Spleen (tissue), 11 donors: Measurements from ENCODE around the gene CYTIP. TPM values are rescaled to one million over a fixed set of nuclear protein-coding genes. Genes with fewer than 3 reads are reported as not detected.

Source experiments
- DNase-seq: peaks from one replicate; pipeline ENCODE4 v3.0.0-alpha.2; 2020
- H3K27ac ChIP-seq, 8 donors: fragments of 200-600 bp; sonication (generic) in 7 of 8; 1 replicate in 4 of 8; 2 replicates in 4 of 8; pipeline versions ENCODE4 v1.5.0 to v1.8.0; 2016 to 2021; ENCODE audit warnings: inconsistent platforms in 4 of 8, mild to moderate bottlenecking in 4 of 8, moderate library complexity in 1 of 8
- H3K27me3 ChIP-seq, 7 donors: fragments of 200-600 bp; sonication (generic) in 6 of 7; replicated peaks in 1 of 7; 1 replicate in 4 of 7; 2 replicates in 3 of 7; pipeline versions ENCODE4 v1.5.0 to v1.8.0; 2016 to 2021; ENCODE audit warnings: inconsistent platforms in 3 of 7, mild to moderate bottlenecking in 1 of 7
- H3K36me3 ChIP-seq, 6 donors: fragments of 200-600 bp; sonication (generic) in 5 of 6; 1 replicate in 4 of 6; 2 replicates in 2 of 6; pipeline versions ENCODE4 v1.5.0 to v1.8.0; 2016 to 2021; ENCODE audit warnings: inconsistent platforms in 2 of 6
- H3K4me1 ChIP-seq, 6 donors: fragments of 200-600 bp; sonication (generic) in 5 of 6; 1 replicate in 3 of 6; 2 replicates in 3 of 6; pipeline versions ENCODE4 v1.5.0 to v1.8.0; 2016 to 2021; ENCODE audit warnings: inconsistent platforms in 3 of 6
- H3K4me3 ChIP-seq, 8 donors: fragments of 200-600 bp; sonication (generic) in 7 of 8; 1 replicate in 4 of 8; 2 replicates in 4 of 8; pipeline versions ENCODE4 v1.5.0 to v1.8.0; 2016 to 2021; ENCODE audit warnings: inconsistent platforms in 4 of 8, mild to moderate bottlenecking in 4 of 8, moderate library complexity in 2 of 8
- H3K9me3 ChIP-seq, 8 donors: fragments of 200-600 bp; sonication (generic) in 7 of 8; 1 replicate in 4 of 8; 2 replicates in 4 of 8; pipeline versions ENCODE4 v1.5.0 to v1.8.0; 2016 to 2021; ENCODE audit warnings: inconsistent platforms in 4 of 8
- POLR2A ChIP-seq, 3 donors: fragments of 450-650 bp; IDR thresholded peaks; one replicate each; pipeline ENCODE4 v1.5.1; 2017; ENCODE audit warnings: antibody characterized with exemption in 3 of 3, mild to moderate bottlenecking in 1 of 3
- POLR2AphosphoS5 ChIP-seq, 3 donors: sonication (generic); formaldehyde crosslinking; IDR thresholded peaks; one replicate each; pipeline ENCODE4 v1.5.1; 2017; ENCODE audit warnings: antibody characterized with exemption in 3 of 3
- WGBS, 5 donors: extraction: QIAGEN DNeasy Blood & Tissue Kit in 3 of 5; methylation state at CpG; one replicate each; pipeline versions ENCODE4 v1.1.5 to v1.1.7; 2013 to 2018; 5-methylcytosine and 5-hydroxymethylcytosine counted together
- intact Hi-C: fragments of 100-400 bp; cut with DNase I; formaldehyde crosslinking; loops from one replicate; pipeline ENCODE4 v1.15.0; 2023; ENCODE audit warnings: low total_unique reads
- polyA plus RNA-seq, 3 donors: library from polyadenylated mRNA; stranded (reverse); fragments of 200-250 nt; gene quantifications; one replicate each; pipeline ENCODE4 v1.2.1, GENCODE V29; 2013
- total RNA-seq, 7 donors: library from RNA; depleted of rRNA in 3 of 7; stranded (reverse); fragments of >200 nt in 3 of 7; fragmentation: NEBNext Ultra II Directional in 4 of 7; extraction: Animal tissue kit (Norgen Biotek cat#: 25700) in 4 of 7; gene quantifications; one replicate each; pipeline versions ENCODE4 v1.1.0 to v1.2.1, GENCODE V29; 2016 to 2021
- TF ChIP-seq, protein P1 (sequence below), 11 experiments: fragments of 200-600 bp in 7 of 11; fragments of 450-650 bp in 4 of 11; sonication (generic) in 4 of 11; IDR thresholded peaks in 8 of 11; conservative IDR thresholded peaks in 3 of 11; 1 replicate in 7 of 11; 2 replicates in 4 of 11; pipeline versions ENCODE4 v1.4.0 to v1.8.0; 2016 to 2021; ENCODE audit warnings: antibody characterized with exemption in 11 of 11, inconsistent platforms in 4 of 11, mild to moderate bottlenecking in 1 of 11
- donor health status: healthy with polysubstance abuse.
- donor health status: DM: no; HTN: no; CAD: no; lungs with moderate emphysema.
- donor health status: DM: no; HTN: no; CAD: no.
- donor health status: Bipolar disorder and iron deficiency.
- donor health status: healthy.
- donor health status: DM: no; HTN: no; CAD: no.
- donor health status: DM: yes; HTN: yes; CAD: no.

Gene CYTIP
- total and polyA plus RNA-seq, 10 donors: 27.3 to 135 (median 101) TPM

DNA sequence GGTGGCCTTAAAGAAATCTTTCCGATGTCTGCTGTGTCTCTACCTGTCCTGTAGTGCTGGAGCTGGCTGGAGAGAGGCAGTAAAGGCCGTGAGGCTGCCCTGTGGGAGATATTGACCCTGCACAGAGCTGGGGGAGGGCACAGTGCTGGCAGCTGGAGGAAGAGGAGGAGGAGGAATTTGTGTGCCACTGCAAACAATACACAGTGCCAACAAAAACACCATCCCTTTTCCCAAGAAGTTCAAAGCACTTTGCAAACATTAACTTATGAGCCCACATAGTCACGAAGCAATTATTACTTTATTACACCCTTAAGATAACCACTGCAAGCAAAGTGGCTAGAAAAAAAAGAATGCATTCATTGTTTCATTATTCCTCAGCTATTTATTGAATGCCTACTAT lies 45.0 kb upstream of the CYTIP start:
- H3K9me3 ChIP-seq: no peaks in the 10 kb centered on the region
- no peak for DNase-seq
- H3K36me3 ChIP-seq: no peaks in the 10 kb centered on the region
- no peak overlapping the region for H3K27ac ChIP-seq
- intact Hi-C loops: no loop called here
- WGBS, 5 donors: 70 to 86% (median 81%) methylated on average over 3 of the region's 3 CpGs
- TF ChIP-seq, protein P1, sequence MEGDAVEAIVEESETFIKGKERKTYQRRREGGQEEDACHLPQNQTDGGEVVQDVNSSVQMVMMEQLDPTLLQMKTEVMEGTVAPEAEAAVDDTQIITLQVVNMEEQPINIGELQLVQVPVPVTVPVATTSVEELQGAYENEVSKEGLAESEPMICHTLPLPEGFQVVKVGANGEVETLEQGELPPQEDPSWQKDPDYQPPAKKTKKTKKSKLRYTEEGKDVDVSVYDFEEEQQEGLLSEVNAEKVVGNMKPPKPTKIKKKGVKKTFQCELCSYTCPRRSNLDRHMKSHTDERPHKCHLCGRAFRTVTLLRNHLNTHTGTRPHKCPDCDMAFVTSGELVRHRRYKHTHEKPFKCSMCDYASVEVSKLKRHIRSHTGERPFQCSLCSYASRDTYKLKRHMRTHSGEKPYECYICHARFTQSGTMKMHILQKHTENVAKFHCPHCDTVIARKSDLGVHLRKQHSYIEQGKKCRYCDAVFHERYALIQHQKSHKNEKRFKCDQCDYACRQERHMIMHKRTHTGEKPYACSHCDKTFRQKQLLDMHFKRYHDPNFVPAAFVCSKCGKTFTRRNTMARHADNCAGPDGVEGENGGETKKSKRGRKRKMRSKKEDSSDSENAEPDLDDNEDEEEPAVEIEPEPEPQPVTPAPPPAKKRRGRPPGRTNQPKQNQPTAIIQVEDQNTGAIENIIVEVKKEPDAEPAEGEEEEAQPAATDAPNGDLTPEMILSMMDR (IDR thresholded peaks at IDR 0.05 in 8 of 11, conservative IDR thresholded peaks at IDR 0.05 in 3 of 11): no peak
- TF ChIP-seq POLR2A (IDR thresholded peaks at IDR 0.05) (no peak), POLR2AphosphoS5 (IDR thresholded peaks at IDR 0.05) (no peak)
- no peaks in the 10 kb centered on the region for H3K27me3 ChIP-seq
- peaks cover 0 to 14% (median 2%) of the 10 kb centered on the region in 6 donors for H3K4me1 ChIP-seq
- H3K4me3 ChIP-seq: no peak overlapping the region

DNA sequence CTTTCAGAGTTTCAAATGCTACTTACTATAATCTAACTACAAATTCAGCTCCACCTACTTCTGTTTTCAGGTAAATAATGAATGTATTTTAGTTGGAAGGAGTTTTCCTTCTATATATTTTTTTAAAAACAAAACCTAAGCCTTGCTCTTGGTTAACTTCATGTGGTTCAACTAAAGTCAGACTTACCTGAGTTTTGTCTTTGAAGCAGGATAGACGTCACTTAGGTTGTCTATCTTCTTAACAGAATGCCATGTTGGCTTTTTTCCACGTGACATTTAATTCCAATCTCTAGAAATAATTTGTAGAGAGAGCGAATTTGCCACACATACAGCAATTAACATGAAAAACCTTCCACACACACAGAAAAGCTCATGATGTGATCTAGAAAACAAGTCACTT lies 43.9 kb upstream of the CYTIP start:
- Histone ChIP-seq H3K36me3 (no peaks in the 10 kb centered on the region), H3K27ac (no peak overlapping the region), H3K4me3 (no peak overlapping the region), H3K9me3 (no peaks in the 10 kb centered on the region), H3K27me3 (no peaks in the 10 kb centered on the region), H3K4me1 (peaks cover 0 to 10% (median 2%) of the 10 kb centered on the region in 6 donors)
- 78 to 93% (median 87%) methylated on average over 3 of the region's 3 CpGs for WGBS, 5 donors
- DNase-seq: no peak
- no peak for TF ChIP-seq POLR2A (IDR thresholded peaks at IDR 0.05)
- TF ChIP-seq POLR2AphosphoS5 (IDR thresholded peaks at IDR 0.05): no peak
- TF ChIP-seq, protein P1 (IDR thresholded peaks at IDR 0.05 in 8 of 11, conservative IDR thresholded peaks at IDR 0.05 in 3 of 11): no peak
- intact Hi-C loops: no loop called here

DNA sequence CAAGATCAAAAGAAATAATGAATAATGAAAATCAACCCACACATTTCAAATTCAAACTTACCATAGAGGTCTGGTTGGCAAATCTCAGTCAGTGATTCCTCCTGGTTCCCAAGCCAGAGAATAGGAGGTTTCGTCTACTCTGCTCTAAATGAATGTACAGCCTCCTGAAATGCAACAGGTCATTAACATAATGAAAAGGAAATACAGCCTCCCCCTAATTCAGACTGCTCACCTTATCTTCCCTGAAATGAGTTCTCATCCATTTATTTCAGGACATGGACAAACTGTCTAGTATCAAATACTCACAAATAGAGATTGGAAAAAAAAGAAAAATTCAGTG lies 43.4 kb upstream of the CYTIP start:
- DNase-seq: no peak
- Histone ChIP-seq H3K27ac (no peak overlapping the region), H3K36me3 (no peaks in the 10 kb centered on the region), H3K4me3 (no peak overlapping the region), H3K27me3 (no peaks in the 10 kb centered on the region), H3K9me3 (no peaks in the 10 kb centered on the region), H3K4me1 (peaks cover 0 to 5% (median 1%) of the 10 kb centered on the region in 6 donors)
- TF ChIP-seq, protein P1 (IDR thresholded peaks at IDR 0.05 in 8 of 11, conservative IDR thresholded peaks at IDR 0.05 in 3 of 11): no peak
- TF ChIP-seq POLR2AphosphoS5 (IDR thresholded peaks at IDR 0.05) (no peak), POLR2A (IDR thresholded peaks at IDR 0.05) (no peak)
- 72 to 91% (median 80%) methylated on average over 1 of the region's 1 CpG for WGBS, 5 donors
- intact Hi-C loops: no loop called here

DNA sequence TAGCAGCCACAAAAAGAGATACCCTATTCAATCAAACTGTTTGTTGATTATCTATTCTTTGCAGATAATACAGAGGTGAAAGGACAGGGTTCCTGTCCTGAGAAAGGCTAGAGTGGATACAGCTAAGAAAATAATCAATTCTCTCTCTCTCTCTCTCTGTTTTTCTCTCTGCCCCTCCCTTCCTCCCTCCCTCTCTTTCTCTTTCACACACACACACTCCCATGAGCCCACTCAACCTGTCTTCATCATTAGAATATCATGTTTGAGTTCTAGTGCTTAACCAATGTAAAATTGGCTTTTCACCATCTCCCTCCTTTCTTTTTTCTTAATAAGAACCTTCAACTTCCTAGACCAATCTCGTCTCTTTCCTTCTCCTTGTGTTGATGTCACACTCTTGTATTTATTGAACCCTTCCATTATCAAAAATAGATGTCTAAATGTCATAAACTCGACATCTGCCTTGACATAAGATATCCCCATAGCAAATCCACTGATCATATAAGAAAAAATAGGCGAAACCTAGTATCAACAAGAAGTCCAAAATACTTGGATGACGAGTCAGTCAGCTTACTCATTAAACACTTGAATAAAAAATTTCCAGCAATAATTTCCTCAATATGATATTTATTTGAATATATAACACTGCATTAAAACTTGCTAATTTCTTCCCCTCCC lies 42.8 kb upstream of the CYTIP start:
- H3K9me3 ChIP-seq: no peaks in the 10 kb centered on the region
- TF ChIP-seq, protein P1 (IDR thresholded peaks at IDR 0.05 in 8 of 11, conservative IDR thresholded peaks at IDR 0.05 in 3 of 11): no peak
- no peak for TF ChIP-seq POLR2AphosphoS5 (IDR thresholded peaks at IDR 0.05)
- no peak for TF ChIP-seq POLR2A (IDR thresholded peaks at IDR 0.05)
- intact Hi-C loops: no loop called here
- H3K27me3 ChIP-seq: no peaks in the 10 kb centered on the region
- DNase-seq: no peak
- no peak overlapping the region for H3K27ac ChIP-seq
- no peaks in the 10 kb centered on the region for H3K4me1 ChIP-seq
- no peaks in the 10 kb centered on the region for H3K36me3 ChIP-seq
- WGBS, 5 donors: 83 to 89% (median 86%) methylated on average over 4 of the region's 4 CpGs
- H3K4me3 ChIP-seq: no peak overlapping the region
